H9 (cell line): Measurements from ENCODE around the gene SNRNP35. TPM values are rescaled to one million over a fixed set of nuclear protein-coding genes. Genes with fewer than 3 reads are reported as not detected.

Experiments
- DNase-seq: peaks from one replicate; pipeline ENCODE4 v3.0.0-alpha.2; 2017
- H2AFZ ChIP-seq: one replicate; pipeline ENCODE4 v1.6.1; 2013; ENCODE audit warnings: mild to moderate bottlenecking, low read length, control low read depth, moderate library complexity
- H2AK5ac ChIP-seq: 2 replicates; pipeline ENCODE4 v1.6.1; 2013; ENCODE audit warnings: low read length, control low read depth, mixed read lengths; ENCODE audit not compliant: insufficient read length
- H2BK120ac ChIP-seq: one replicate; pipeline ENCODE4 v1.6.1; 2013; ENCODE audit warnings: low read depth, mild to moderate bottlenecking, low read length, control low read depth, inconsistent platforms; ENCODE audit not compliant: poor library complexity, severe bottlenecking
- H2BK12ac ChIP-seq: 2 replicates; pipeline ENCODE4 v1.6.1; 2013; ENCODE audit warnings: low read length, control low read depth, mixed read lengths, low read depth; ENCODE audit not compliant: insufficient read length
- H2BK15ac ChIP-seq: 2 replicates; pipeline ENCODE4 v1.6.1; 2013; ENCODE audit warnings: low read depth, low read length, control low read depth
- H2BK20ac ChIP-seq: one replicate; pipeline ENCODE4 v1.6.1; 2013; ENCODE audit warnings: low read depth, mild to moderate bottlenecking, low read length, control low read depth, inconsistent platforms; ENCODE audit not compliant: poor library complexity, severe bottlenecking
- H2BK5ac ChIP-seq: 2 replicates; pipeline ENCODE4 v1.6.1; 2013; ENCODE audit warnings: low read length, control low read depth, mixed read lengths; ENCODE audit not compliant: insufficient read length
- H3K14ac ChIP-seq: 2 replicates; pipeline ENCODE4 v1.6.1; 2013; ENCODE audit warnings: low read length, control low read depth; ENCODE audit not compliant: insufficient read depth
- H3K18ac ChIP-seq: 2 replicates; pipeline ENCODE4 v1.6.1; 2013; ENCODE audit warnings: low read depth, mild to moderate bottlenecking, mixed read lengths, low read length, control low read depth; ENCODE audit not compliant: insufficient read length
- H3K23ac ChIP-seq: 2 replicates; pipeline ENCODE4 v1.6.1; 2013; ENCODE audit warnings: low read length, control low read depth, mixed read lengths, low read depth; ENCODE audit not compliant: insufficient read length
- H3K23me2 ChIP-seq: 2 replicates; pipeline ENCODE4 v1.6.1; 2013; ENCODE audit warnings: low read depth, mild to moderate bottlenecking, mixed read lengths, low read length, control low read depth; ENCODE audit not compliant: insufficient read length, poor library complexity, severe bottlenecking
- H3K27ac ChIP-seq: 2 replicates; pipeline ENCODE4 v1.5.1; 2013; ENCODE audit warnings: low read length, control low read depth, mixed read lengths, low read depth; ENCODE audit not compliant: insufficient read length
- H3K27me3 ChIP-seq: 2 replicates; pipeline ENCODE4 v1.6.1; 2013; ENCODE audit warnings: low read length, control low read depth, inconsistent platforms; ENCODE audit not compliant: insufficient read depth
- H3K4ac ChIP-seq: 2 replicates; pipeline ENCODE4 v1.6.1; 2013; ENCODE audit warnings: low read depth, mild to moderate bottlenecking, control low read depth, inconsistent platforms, low read length, moderate library complexity
- H3K4me1 ChIP-seq: 2 replicates; pipeline ENCODE4 v1.6.1; 2013; ENCODE audit warnings: low read length, control low read depth, inconsistent platforms; ENCODE audit not compliant: insufficient read depth
- H3K4me2 ChIP-seq: 2 replicates; pipeline ENCODE4 v1.6.1; 2013; ENCODE audit warnings: low read length, control low read depth, mixed read lengths; ENCODE audit not compliant: insufficient read length, insufficient read depth
- H3K56ac ChIP-seq: 2 replicates; pipeline ENCODE4 v1.6.1; 2013; ENCODE audit warnings: low read depth, mild to moderate bottlenecking, mixed read lengths, low read length, control low read depth; ENCODE audit not compliant: insufficient read length
- H3K79me1 ChIP-seq: 2 replicates; pipeline ENCODE4 v1.6.1; 2013; ENCODE audit warnings: low read depth, mild to moderate bottlenecking, moderate library complexity, low read length, control low read depth, inconsistent platforms; ENCODE audit not compliant: insufficient read depth, poor library complexity, severe bottlenecking
- H3K79me2 ChIP-seq: 2 replicates; pipeline ENCODE4 v1.6.1; 2013; ENCODE audit warnings: low read length, control low read depth, inconsistent platforms; ENCODE audit not compliant: insufficient read depth
- H3K9ac ChIP-seq: 2 replicates; pipeline ENCODE4 v1.6.1; 2013; ENCODE audit warnings: low read length, control low read depth, mixed read lengths; ENCODE audit not compliant: insufficient read length; ENCODE audit errors: extremely low read depth
- H3K9me3 ChIP-seq: one replicate; pipeline ENCODE4 v1.6.1; 2013; ENCODE audit warnings: low read depth, low read length, inconsistent platforms; ENCODE audit not compliant: control insufficient read depth
- H3T11ph ChIP-seq: one replicate; pipeline ENCODE4 v1.6.1; 2013; ENCODE audit warnings: mild to moderate bottlenecking, low read length, control low read depth, inconsistent platforms
- H4K20me1 ChIP-seq: one replicate; pipeline ENCODE4 v1.6.1; 2013; ENCODE audit not compliant: control insufficient read depth, insufficient read length, insufficient read depth
- H4K5ac ChIP-seq: 2 replicates; pipeline ENCODE4 v1.6.1; 2013; ENCODE audit warnings: low read depth, mild to moderate bottlenecking, mixed read lengths, low read length, control low read depth; ENCODE audit not compliant: insufficient read length
- H4K8ac ChIP-seq: replicated peaks from 2 replicates; pipeline ENCODE4 v1.6.1; 2013; ENCODE audit warnings: low read length, control low read depth, mixed read lengths, low read depth; ENCODE audit not compliant: insufficient read length
- H4K91ac ChIP-seq: 2 replicates; pipeline ENCODE4 v1.6.1; 2013; ENCODE audit warnings: low read depth, mild to moderate bottlenecking, moderate library complexity, mixed read lengths, low read length, control low read depth; ENCODE audit not compliant: insufficient read length
- H3K27ac Mint-ChIP-seq, 3 experiments: 2 replicates in 2 of 3; 3 replicates in 1 of 3; pipeline ENCODE4 v1.8.0; 2020 to 2021; ENCODE audit warnings: mixed read lengths in 3 of 3, mild to moderate bottlenecking in 1 of 3, moderate library complexity in 1 of 3
- H3K27me3 Mint-ChIP-seq: 2 replicates; pipeline ENCODE4 v1.8.0; 2021; ENCODE audit warnings: low read depth, mild to moderate bottlenecking, moderate library complexity, mixed read lengths
- H3K36me3 Mint-ChIP-seq, 3 experiments: 2 replicates in 2 of 3; 3 replicates in 1 of 3; pipeline ENCODE4 v1.8.0; 2020 to 2021; ENCODE audit warnings: low read depth in 3 of 3, mixed read lengths in 3 of 3; ENCODE audit not compliant: insufficient read depth in 1 of 3
- H3K4me1 Mint-ChIP-seq, 2 experiments: 2 replicates each; pipeline ENCODE4 v1.8.0; 2020; ENCODE audit warnings: mixed read lengths in 2 of 2
- H3K4me3 Mint-ChIP-seq, 2 experiments: 2 replicates in 1 of 2; 3 replicates in 1 of 2; pipeline ENCODE4 v1.8.0; 2020 to 2021; ENCODE audit warnings: mild to moderate bottlenecking in 2 of 2, mixed read lengths in 2 of 2, moderate library complexity in 1 of 2
- H3K9me3 Mint-ChIP-seq, 2 experiments: 2 replicates in 1 of 2; 3 replicates in 1 of 2; pipeline ENCODE4 v1.8.0; 2020; ENCODE audit warnings: mild to moderate bottlenecking in 2 of 2, mixed read lengths in 2 of 2, moderate library complexity in 1 of 2
- CTCF ChIP-seq: fragments of 200-600 bp; sonication (generic); conservative IDR thresholded peaks from 3 replicates; pipeline ENCODE4 v1.8.0; 2021; ENCODE audit warnings: antibody characterized with exemption, mild to moderate bottlenecking
- WGBS: extraction: QIAGEN DNeasy Blood & Tissue Kit; methylation state at CpG from one replicate; pipeline ENCODE4 v1.1.7; 2013; ENCODE audit warnings: missing lambda C conversion rate, low lambda C conversion rate, mixed read lengths; ENCODE audit not compliant: insufficient read length; ENCODE audit errors: extremely low coverage; 5-methylcytosine and 5-hydroxymethylcytosine counted together
- total RNA-seq: library from RNA; stranded (reverse); gene quantifications from 2 replicates; pipeline ENCODE4 v1.2.1, GENCODE V29; 2021

The SNRNP35 gene
- total RNA-seq, 1 experiment from 2014 or later, result 16.3 TPM

GRCh38 chr12:123498126-123498825 is 40.3 kb downstream of the SNRNP35 start:
- H3K27ac Mint-ChIP-seq, result no peak overlapping the region
- no peaks in the 10 kb centered on the region for H3K79me1 ChIP-seq
- H3K4me2 ChIP-seq, result no peak overlapping the region
- H3K9me3 Mint-ChIP-seq, result no peaks in the 10 kb centered on the region
- H3K4me1 Mint-ChIP-seq, result peaks cover 5 to 6% of the 10 kb centered on the region in 2 experiments
- no peak overlapping the region for H3K4me3 Mint-ChIP-seq
- H3K18ac ChIP-seq, result no peak overlapping the region
- no peak overlapping the region for H2AFZ ChIP-seq
- no peak overlapping the region for H2BK120ac ChIP-seq
- no peaks in the 10 kb centered on the region for H3K79me2 ChIP-seq
- H3K36me3 Mint-ChIP-seq, result peaks cover 2 to 24% (median 11%) of the 10 kb centered on the region in 3 experiments; a peak in 6 of 7 replicates
- no peak overlapping the region for H2BK15ac ChIP-seq
- H4K8ac ChIP-seq, result no peak overlapping the region
- no peaks in the 10 kb centered on the region for H3K9me3 ChIP-seq
- no peaks in the 10 kb centered on the region for H3K27me3 Mint-ChIP-seq
- H3T11ph ChIP-seq, result no peak overlapping the region
- H3K56ac ChIP-seq, result no peak overlapping the region
- no peak overlapping the region for H4K91ac ChIP-seq
- H2BK20ac ChIP-seq, result no peak overlapping the region
- H3K14ac ChIP-seq, result no peak overlapping the region
- H3K4me1 ChIP-seq, result no peaks in the 10 kb centered on the region
- no peak overlapping the region for H3K4ac ChIP-seq
- H3K27ac ChIP-seq, result no peak overlapping the region
- no peaks in the 10 kb centered on the region for H3K23me2 ChIP-seq
- TF ChIP-seq CTCF, result no peak
- H4K5ac ChIP-seq, result no peak overlapping the region
- WGBS, result no CpG with 5 or more reads among the region's 13 CpGs
- no peak overlapping the region for H2AK5ac ChIP-seq
- no peaks in the 10 kb centered on the region for H3K27me3 ChIP-seq
- no peak overlapping the region for H3K23ac ChIP-seq
- H2BK12ac ChIP-seq, result no peak overlapping the region
- peak; percentile 51 for DNase-seq
- no peaks in the 10 kb centered on the region for H4K20me1 ChIP-seq
- H3K9ac ChIP-seq, result no peak overlapping the region
- H2BK5ac ChIP-seq, result no peak overlapping the region
